GM21390 (cell line): Measurements from ENCODE around the gene SCYL1.

Source experiments
- ATAC-seq: cut with Tn5 transposase; IDR thresholded peaks from one replicate; pipeline ENCODE4 v1.9.1; 2021; ENCODE audit not compliant: unreplicated experiment

Gene SCYL1

GRCh38 chr11:65551572-65552387 is 26.9 kb downstream of the SCYL1 start:
- no peak for ATAC-seq

DNA sequence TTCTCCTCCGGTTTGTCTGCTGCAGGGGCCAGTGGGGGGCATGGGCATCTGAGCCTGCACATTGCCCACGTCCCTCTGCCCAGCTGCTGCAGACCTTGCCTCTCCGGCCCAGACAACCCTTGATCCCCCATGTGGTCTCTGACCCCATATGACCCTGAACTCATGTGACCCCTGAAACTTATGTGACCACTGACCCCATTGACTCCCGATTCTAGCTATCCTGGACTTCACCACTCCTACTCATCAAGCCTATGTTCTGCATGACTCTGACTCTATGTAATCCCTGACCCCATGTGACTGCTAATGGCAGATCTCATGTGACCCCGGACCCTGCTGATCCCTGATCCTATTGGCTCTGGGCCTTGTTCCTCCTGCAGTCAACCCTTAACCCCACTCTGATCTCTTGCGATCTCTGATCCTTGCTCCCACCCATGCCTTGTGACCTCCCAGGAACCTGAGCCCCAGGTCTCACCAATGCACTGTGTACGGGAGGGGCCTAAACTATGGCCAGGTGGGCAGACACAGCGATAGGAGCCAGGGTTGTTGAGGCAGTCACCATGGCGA is 27.6 kb downstream of the SCYL1 start:
- ATAC-seq, result no peak

DNA sequence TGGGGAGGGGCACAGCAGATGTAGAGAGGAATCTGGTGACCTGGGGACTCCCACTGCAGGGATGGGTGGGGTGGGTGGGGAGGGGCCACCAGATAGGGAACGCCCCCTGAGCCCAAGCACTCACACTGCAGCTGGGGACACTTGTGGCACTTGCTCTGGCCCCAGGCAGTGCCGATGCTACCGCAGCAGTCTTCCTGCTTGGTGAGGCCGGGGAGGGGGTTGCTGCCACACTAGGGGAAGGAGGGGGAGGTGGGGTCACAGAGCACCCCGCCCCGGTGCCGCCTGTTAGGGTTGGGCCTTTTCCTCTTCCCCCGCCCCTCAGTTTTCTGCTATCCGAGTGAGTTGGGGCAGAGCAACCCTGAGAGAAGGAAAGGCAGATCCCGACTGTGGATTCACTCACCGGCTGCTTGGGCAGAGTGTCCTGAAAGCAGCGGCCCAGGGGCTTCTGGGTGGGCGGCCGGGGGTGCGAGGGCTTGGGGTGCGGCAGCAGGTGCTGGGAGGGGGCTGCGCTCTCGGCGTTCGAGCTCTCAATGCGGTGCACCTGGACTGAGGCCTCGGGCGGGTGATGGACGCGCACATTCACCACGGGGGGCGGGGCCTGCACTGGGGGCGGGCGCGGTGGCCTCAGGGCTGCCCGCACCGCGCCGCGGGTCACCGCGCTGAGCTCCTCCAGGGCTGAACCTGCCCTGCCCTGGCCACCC is 28.6 kb downstream of the SCYL1 start:
- no peak for ATAC-seq

DNA sequence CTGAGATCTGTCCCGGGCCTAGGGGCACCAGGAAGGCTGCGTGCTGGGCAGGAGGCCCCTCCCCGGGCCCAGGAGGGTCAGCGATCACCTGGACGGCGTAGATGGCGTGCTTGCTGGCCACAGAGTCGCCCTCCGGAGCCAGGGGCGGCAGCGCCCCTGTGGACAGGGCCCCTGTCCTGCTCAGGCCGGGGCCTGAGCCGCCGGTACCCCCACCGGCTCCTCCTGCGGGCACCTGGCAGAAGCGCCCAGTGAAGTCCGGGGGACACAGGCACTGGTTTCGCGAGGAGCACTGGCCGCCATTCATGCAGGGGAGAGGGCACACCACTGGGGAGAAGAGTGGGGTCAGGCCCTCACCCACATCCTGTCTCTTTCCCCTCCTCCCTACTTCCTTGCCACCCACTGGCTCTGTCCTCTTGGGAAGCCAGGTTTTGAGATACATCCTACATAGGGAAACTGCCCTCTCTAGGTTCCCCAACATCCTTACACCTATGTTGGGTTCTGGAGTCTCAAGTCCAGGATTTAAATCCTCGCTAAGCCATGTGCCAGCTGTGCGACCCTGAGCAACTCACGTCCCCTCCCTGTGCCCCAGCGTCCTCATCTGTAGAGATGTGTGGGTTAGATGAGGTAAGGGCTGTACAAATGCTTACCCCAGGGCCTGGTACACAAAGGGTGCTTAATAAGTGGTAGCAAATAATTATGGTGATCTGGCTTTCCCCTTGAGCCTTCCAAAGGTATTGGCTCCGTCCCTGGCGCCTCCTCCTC is 29.4 kb downstream of the SCYL1 start:
- ATAC-seq, result no peak

DNA sequence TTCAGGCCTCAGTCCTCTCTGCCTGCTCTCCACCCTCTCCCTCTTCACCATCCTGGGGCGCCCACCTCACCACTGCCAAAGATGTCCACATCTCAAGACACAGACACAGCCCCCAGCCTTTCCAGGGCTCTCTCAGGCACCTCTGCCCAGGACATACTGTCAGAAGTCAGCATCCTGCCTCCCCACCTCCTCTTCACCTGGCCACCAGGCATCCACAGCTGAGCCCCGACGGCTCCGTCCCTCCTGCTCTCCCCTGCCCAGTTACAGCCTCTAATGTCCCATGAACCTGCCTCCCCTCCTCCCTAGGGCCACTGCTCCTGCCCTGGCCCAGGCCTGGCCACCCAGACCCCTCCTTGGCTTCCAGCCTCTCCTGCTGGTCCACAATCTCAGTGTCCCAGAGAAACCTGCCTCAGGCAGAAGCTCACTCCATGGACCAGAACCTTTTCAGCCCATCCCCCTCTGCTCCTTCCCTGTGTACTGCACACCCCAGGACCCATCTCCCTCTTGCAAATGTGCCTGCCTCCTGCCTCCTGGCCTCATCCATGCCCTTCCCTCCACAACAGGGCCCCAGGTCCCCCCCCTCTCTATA is 30.1 kb downstream of the SCYL1 start:
- ATAC-seq, result no peak

- ATAC-seq, result no peak
Measured at GRCh38 chr11:65555693-65556231, 30.9 kb downstream of the SCYL1 start.

- no peak for ATAC-seq
Measured at GRCh38 chr11:65556470-65557279, 31.8 kb downstream of the SCYL1 start.

DNA sequence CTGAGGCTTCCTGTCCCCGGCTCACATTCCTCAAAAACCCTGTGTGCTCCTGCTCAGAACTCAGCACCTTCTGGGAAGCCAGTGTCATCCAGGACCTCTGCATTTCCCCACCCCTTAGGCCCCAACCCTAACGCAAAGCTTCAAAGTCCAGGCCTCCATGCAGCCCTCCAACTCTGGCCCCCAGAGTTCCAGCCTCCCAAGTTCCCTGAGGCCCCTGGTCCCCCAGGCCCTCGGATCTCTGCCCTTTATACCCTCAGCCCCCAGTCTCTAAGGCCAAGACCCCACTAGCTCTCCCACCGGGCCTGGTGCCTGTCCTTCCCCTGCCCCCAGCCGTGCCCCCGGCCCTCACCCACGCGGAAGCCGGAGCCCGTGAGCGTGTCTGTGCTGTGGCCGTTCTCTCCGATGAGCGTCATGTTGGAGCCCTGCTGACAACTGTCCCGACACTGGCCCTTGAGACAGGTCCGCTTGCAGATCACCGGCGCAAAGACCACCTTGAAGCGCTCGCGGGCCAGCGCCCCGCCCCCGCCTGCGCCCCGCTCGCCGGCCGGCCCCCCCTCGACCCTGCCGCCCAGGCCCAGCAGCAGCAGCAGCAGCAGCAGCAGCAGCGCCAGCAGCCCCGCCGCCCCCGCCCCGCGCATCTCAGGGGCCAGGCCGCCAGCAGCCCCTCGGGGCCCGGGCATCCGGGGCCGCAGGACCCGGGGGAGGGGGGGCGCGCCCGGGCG is 32.6 kb downstream of the SCYL1 start:
- no peak for ATAC-seq

- no peak for ATAC-seq
Measured at GRCh38 chr11:65558002-65558929, 33.4 kb downstream of the SCYL1 start, which contains the start of gene LTBP3. Gene LTBP3 (minus strand): TSS chr11:65558359. CDS start chr11:65557959, 400 bp downstream.

DNA sequence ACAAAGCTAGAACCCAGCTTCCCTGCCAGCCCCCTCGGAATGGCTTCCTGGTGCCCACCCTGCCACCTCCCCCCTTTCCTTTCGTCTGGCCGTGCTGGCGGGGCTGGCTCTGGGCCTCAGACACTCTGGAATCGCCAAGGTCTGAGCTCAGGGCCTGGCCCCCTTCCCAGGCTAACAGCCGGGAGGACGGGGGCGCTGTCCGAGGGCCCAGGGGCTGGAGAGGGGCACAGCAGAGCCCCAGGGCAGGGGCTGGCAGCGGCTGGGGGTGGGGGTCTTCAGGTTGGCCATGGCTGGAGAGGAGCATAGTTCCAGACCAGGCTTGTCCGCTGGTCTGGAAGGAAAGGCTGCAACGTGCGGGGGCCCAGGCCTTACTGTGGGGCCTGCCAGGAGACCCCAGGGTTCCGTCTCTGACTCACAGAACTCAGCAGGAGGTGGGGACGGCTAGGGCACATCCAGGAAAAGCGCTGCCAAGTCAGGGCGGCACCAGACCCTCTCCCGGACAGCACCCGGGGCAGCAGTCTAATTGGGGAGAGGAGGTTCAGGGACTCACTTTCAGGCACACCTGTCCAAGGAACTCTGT is 34.1 kb downstream of the SCYL1 start:
- ATAC-seq, result no peak

DNA sequence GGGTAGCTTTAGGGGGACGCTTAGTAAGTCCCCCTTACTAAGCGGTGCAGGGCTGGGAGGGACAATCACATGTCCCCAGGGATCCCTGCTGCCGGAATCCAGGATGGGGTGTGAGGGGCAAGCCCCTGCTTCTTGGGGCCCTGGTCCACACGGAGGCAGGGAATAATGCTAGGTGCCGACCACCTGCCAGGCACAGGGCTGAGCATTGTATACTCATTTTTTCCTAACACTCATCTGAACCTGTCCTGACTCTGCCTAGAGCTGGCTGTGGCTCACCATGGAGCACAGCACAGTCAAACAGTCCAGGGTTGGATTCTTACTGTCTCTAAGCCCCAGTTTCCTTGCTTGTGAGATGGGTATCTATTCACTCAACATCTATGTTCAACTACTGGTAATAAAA is 34.7 kb downstream of the SCYL1 start:
- no peak for ATAC-seq

DNA sequence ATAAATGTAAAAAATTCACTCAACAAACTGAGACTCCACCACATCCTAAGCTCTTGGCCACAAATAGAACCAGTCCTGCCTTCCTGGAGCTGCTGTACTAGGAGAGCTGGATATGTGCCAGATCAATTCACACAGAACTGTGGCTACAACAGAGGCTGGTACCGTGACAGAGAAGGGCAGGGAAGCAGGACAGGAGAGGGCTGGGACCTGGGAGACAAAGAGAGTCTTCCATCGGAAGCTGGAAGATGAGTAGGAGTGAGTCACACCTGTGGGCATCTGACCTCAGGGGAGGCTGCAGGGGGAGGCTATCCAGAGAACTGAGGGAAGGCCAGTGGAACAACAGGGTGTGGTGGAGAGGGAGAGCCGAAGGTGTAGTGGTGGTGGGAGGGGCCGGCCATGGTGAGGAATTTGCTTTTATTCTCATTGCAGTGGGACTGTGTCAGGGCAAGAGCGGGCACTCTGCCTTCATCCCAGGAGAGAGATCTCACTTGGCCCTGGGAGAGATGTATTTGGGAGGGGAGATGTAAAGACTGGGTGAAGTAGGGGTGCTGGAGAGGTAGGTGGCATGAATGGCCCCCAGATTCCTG is 35.2 kb downstream of the SCYL1 start:
- ATAC-seq, result no peak

DNA sequence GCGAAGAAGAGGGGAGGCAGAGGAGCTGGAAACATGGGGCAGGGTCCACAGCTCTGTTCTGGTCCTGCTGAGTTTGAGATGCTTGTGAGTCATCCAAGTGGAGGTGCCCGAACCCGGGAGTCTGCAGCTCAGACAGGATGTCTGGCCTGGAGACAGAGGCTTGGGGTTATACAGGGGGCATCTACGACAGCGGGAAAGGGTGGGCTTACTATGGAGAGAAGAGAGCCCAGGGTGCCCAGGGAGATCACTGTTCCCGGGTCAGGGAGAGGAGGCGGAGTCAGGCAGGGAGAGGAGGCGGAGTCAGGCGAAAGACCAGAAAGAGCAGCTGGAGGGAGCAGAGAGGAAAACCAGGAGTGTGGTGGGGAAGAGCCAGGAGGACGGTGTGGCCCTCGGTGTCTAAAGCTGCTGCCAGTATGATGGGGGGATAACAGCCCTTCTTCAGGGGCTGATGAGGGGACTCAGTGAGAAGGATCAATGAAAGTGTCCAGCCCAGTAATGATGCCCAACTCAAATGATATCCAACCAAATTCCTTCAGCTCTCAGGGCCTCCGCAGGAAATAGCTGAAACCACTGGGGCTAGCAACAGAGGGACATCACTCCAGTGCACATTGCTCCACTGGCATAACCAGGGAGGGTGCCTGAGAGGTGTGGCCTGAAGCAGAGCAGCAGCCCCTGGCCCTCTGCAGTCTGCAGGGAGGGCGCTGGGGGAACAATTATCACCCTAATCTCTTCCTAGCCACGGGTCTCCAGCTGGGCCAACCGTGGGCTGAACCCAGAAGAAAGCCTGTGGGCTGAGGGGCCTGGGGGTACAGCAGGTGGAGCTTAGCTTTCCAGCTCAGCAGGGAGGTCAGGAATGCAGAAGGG is 35.9 kb downstream of the SCYL1 start:
- ATAC-seq, result no peak

GRCh38 chr11:65562020-65562419 is 37.1 kb downstream of the SCYL1 start:
- ATAC-seq, result no peak

GRCh38 chr11:65562788-65563187 is 37.9 kb downstream of the SCYL1 start:
- ATAC-seq, result no peak

- ATAC-seq, result no peak
Measured at GRCh38 chr11:65563601-65564000, 38.7 kb downstream of the SCYL1 start.
